Hair follicle dermal papilla cell (primary cell): ENCODE results near the gene FAM193B. TPM values are rescaled to one million over a fixed set of nuclear protein-coding genes. Genes with fewer than 3 reads are reported as not detected.

Experiments used
- total RNA-seq: library from RNA; depleted of rRNA; stranded (reverse); fragments of >200 nt; gene quantifications from 2 replicates; pipeline ENCODE4 v1.2.3, GENCODE V29; 2012

FAM193B gene
- total RNA-seq = 32.9 and 39.8 TPM in 2 replicates

DNA sequence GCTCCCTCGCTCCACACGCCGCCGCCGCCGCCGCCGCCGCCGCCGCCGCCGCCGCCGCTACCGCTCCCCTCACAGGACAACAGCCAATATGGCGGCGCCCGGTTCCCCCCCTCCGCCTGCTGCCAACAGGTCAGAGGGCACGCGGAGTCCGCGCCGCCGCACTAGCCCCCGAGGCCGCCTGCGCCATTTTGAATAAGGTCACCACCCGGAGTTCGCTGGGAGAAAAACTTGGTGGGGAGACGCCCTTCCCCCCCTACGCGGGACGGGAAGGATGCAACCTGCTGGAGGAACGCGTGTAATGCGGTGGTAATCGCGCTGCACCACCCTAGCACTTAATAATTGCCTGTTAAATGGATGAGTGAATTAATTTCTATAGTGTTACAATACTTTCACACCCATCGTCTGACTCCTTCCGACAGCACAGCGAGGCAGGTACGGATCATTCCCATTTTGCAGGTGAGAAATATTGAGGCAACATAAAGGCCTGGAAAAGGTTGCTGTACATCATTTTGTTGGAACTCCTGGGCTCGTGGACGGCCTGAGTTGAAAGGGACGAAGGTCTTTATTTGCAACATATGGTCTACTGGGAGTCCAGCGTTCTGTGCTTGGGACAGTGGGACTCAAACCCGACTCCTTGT is at the start of gene FAM193B:
TSS of gene FAM193B (minus strand) at position 90 of the 638 bp plus-strand sequence. CDS start 105 bp downstream, outside the sequence.

DNA sequence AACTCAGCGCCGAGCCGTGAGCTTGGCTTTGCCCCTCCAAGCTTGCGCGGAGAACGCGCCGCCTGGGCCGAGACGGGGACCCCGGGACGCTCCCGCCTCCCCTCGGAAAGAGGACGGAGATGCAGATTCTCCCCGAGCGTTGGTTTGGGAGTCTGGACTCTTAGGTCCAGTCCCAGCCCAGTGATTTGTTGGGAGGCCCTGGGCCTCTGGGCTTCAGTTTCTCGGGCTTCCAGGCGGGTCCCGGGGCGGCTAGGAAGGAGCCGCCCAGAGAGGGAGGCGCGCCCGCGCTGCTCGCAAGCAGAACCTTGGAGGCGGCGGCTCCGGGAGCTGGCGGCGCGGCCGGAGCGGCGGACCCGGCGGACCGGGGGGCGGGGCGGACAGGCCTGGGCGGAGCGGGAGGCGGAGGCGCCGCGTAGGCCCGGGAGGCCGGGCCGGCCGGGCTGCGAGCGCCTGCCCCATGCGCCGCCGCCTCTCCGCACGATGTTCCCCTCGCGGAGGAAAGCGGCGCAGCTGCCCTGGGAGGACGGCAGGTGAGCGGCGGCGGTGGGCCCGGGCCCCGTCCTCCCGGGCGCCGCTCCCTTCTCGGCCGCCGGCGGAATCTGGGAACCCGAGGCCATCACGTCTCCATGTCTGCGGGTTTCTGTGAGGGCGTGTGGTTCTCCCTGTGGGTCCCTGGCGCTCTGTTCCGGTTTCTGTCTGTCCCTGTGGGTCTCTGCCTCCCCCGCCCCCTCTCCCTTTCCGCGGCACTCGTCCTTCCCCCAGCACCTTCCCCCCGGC is 45.6 kb upstream of the FAM193B start, which contains the start of gene B4GALT7:
TSS of gene B4GALT7 (plus strand) at position 402 of the 777 bp plus-strand sequence. CDS start at position 481, 79 bp downstream.

DNA sequence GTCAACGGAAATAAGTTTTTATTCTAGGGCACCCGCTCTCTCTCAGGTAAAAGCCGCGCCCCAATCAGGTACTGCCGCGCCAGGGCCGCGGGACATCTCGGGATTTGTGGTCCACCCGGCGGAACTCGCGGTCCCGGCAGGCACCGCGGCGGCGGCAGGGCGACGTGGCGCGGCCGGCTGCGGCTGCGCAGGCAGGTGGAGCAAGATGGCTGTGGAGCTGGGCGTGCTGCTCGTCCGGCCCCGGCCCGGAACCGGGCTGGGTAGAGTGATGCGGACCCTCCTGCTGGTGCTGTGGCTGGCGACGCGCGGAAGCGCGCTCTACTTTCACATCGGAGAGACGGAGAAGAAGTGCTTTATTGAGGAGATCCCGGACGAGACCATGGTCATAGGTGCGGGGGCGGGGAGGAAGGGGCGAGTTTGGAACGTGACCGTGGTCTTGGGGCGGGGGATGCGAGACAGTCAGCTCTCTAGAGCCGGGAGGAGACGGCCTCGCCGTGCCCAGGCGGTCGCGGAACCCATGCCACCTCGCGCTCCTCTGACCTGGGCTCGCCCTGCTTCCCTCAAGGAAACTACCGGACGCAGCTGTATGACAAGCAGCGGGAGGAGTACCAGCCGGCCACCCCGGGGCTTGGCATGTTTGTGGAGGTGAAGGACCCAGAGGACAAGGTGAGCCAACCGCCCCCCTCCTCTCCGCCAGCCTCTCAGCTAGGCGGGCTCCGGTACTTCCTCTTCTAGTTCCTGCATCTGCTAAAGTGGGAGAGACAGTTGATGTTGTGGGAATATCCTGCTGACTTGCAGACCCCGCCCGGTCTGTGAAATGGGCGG is 37.9 kb upstream of the FAM193B start, which contains the start of gene TMED9:
TSS of gene TMED9 (plus strand) at position 194 of the 825 bp plus-strand sequence. CDS start at position 206, 12 bp downstream.

DNA sequence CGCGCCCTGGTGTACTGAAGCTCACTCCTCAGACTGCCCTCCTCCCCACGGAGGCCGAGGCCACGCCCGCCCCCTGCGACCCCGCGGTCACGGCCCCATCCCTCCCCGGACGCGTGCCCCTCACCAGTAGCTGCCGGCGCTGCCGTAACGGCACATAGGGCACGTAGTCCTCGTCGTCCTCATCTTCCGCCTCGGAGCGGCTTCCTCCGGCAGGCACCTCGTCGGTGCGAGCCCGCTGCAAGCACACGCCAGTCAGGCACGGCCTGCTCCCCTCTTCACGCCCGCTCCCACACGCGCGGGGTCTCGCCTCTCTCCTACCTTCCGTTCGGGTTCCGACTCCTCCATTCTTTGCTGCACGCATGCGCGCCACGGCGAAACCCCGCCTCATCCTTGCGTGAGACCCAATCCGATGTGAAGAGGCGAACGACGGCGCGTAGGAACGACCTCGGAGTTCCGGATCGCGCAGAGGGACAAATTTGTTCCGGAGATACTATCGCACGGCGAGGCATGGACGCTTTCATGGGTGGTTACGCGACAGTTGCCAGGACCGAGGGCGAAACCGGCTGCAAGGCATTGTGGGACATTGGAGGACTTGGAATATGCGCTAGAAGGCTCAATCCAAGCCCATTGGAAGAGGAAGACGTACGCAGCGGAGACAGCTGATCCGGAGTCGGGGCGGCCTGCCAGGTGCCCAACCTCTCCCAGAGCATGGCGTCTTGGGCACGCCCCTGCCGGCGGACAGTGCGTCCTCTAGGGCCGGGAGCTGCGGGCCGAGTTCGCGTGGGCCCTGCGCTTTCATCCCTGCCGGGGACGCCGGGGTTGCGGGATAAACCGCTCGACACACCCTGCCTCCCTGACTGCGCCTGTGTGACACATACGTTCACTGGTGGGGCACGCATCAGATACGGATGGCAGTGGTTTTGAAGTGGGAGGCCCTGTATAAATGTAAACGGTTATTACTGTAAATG is 37.5 kb downstream of the FAM193B start, which contains the start of gene DDX41:
TSS of gene DDX41 (minus strand) at position 361 of the 968 bp plus-strand sequence. CDS start at position 345, 16 bp downstream.

DNA sequence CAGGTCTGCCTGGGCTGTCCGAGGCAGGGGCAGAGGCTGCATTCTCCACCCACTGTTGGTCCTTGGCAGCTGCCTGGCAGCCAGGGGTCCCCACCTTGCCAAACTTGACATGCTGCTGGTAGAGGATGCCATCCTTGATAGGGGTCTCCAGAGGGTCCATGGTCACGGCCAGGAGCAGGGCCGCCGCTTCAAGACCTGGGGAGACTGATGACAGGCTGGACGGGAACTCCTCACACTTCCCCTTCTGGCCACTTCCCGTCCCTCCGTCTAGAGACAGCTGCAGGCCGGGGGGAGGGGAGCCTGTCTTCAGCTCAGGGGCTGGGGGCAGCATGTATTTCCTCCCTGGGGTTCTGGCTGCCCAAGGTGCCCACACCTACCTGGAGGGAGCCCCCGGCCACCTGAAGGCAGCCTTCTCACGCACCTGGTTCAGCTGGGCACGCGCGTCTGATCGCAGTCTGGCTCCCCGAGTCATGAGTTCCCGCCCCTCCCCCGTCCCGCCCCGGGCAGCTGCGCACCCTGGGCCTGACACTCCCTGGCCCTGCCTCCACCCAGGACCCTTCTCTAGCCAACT is 44.9 kb downstream of the FAM193B start, which contains the start of gene DOK3:
TSS of gene DOK3 (minus strand) at position 446 of the 571 bp plus-strand sequence. CDS start at position 160, 286 bp downstream.

DNA sequence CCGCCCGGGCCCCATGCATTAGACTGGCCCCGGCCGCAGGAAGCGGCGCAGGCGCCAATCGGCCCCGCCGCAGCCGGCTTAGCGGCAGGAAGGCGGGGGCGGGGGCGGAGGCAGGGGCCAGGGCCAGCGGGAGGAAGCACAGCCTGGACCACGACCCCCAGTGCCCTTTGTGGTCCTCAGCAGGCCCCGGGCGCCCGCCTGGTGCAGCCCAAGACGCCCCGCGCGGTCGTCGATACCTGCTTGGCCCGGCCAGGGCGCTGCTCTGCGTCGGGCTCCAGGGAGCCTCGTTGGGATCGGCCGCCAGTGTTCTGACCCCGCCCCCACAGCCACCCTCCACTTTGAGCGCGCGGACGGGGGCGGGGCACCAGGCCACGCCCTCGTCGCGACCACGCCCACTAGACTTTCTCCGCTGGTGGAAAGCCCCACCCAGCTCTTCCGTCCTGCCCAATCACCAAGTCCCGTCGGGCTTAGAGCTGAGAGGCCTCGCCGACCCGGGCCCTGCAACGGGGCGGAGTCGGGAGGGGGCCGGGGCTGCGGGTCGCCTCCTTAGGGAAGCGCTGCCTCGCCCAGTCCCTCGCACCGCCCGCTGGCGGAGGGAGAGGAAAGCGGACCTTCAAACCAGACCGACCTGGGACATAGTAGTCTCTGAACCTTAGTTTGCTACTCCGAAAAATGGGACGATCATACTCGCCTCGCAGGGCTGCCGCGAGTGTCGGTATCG is 56.9 kb downstream of the FAM193B start, which contains the start of gene PDLIM7:
TSS of gene PDLIM7 (minus strand) at position 313 of the 721 bp plus-strand sequence. CDS start 1,092 bp downstream, outside the sequence.

DNA sequence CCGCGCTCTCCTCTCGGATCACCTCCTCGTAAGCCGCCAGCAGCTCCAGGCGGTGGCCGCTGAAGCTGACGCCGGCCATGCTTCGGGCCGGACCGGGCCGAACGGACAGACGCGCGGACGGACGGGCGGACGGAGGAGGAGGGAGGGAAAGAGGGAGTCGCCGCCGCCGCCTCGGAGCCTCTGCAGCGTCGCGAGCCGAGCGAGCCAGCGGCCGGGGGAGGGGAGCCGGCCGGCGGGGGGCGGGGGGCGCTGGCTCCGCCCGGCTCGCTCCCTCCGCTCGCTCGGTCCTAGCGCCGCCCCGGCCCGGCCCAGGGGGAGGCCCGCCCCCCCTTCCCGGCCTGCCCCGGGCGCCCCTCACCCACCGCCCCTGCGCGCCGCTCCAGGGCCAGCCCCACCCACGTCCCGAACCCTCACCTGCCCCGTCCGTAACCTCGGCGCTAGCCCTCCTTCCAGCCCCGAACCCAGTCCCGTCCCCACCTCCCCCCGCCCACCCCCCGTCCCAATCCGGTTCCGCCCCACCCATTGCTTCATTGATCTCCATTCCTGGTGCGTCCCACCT is 80.8 kb downstream of the FAM193B start, which contains the start of gene DBN1:
TSS of gene DBN1 (minus strand) at position 192 of the 559 bp plus-strand sequence. CDS start at position 79, 113 bp downstream.

Other genes with a start within 250 kb of the FAM193B start
- gene MXD3, start 242.7 kb downstream of the FAM193B start, total RNA-seq = 2.3 and 3.1 TPM in 2 replicates
- gene LMAN2, start 202.9 kb downstream of the FAM193B start, total RNA-seq = 234 and 285 TPM in 2 replicates
- gene RGS14, start 196.6 kb downstream of the FAM193B start, total RNA-seq = 0.49 and 1.7 TPM in 2 replicates
- not detected in 2 replicates for gene SLC34A1, start 170.1 kb downstream of the FAM193B start, total RNA-seq
- gene PFN3, start 153.9 kb downstream of the FAM193B start, total RNA-seq = not detected in 2 replicates
- 0.12 TPM in 1 of 2 replicates, not detected in the other for gene F12, start 145.0 kb downstream of the FAM193B start, total RNA-seq
- gene GRK6, start 127.9 kb downstream of the FAM193B start, total RNA-seq = 17.0 and 18.3 TPM in 2 replicates
- 8.6 and 14.6 TPM in 2 replicates for gene PRR7, start 107.7 kb downstream of the FAM193B start, total RNA-seq
- gene DBN1, start 80.9 kb downstream of the FAM193B start, total RNA-seq = 130 and 152 TPM in 2 replicates
- 258 and 260 TPM in 2 replicates for gene PDLIM7, start 57.0 kb downstream of the FAM193B start, total RNA-seq
- 1.9 and 3.9 TPM in 2 replicates for gene DOK3, start 44.7 kb downstream of the FAM193B start, total RNA-seq
- gene DDX41, start 37.6 kb downstream of the FAM193B start, total RNA-seq = 52.9 and 63.6 TPM in 2 replicates
- 133 and 136 TPM in 2 replicates for gene TMED9, start 37.6 kb upstream of the FAM193B start, total RNA-seq
- gene B4GALT7, start 45.6 kb upstream of the FAM193B start, total RNA-seq = 34.2 and 36.7 TPM in 2 replicates
- 0.24 TPM in 1 of 2 replicates, not detected in the other for gene FAM153A, start 228.3 kb upstream of the FAM193B start, total RNA-seq